Middle frontal gyrus (tissue), 1 donor: ENCODE data around the gene CLCN6.

ENCODE experiments used
- DNase-seq: peaks from one replicate; pipeline ENCODE4 v3.0.0-alpha.2; 2015; ENCODE audit warnings: low spot score; ENCODE audit errors: extremely low spot score

Gene CLCN6

GRCh38 chr1:11875094-11875493 is 69.1 kb downstream of the CLCN6 start:
- no peak for DNase-seq

GRCh38 chr1:11877074-11877473 is 71.1 kb downstream of the CLCN6 start:
- DNase-seq: no peak

- DNase-seq: no peak
These were observed 72.3 kb downstream of the CLCN6 start for GRCh38 chr1:11878081-11878890.

GRCh38 chr1:11878891-11879190 is 72.8 kb downstream of the CLCN6 start:
- no peak for DNase-seq

GRCh38 chr1:11879311-11880180 is 73.6 kb downstream of the CLCN6 start:
- no peak for DNase-seq

GRCh38 chr1:11880181-11880575 is 74.2 kb downstream of the CLCN6 start:
- no peak for DNase-seq

GRCh38 chr1:11880911-11881748 is 75.1 kb downstream of the CLCN6 start:
- no peak for DNase-seq

- DNase-seq: no peak
These were observed 75.9 kb downstream of the CLCN6 start for GRCh38 chr1:11881749-11882441.

- no peak for DNase-seq
These were observed 77.0 kb downstream of the CLCN6 start for GRCh38 chr1:11882814-11883538.

- no peak for DNase-seq
These were observed 79.9 kb downstream of the CLCN6 start for GRCh38 chr1:11885916-11886315.

GRCh38 chr1:11886986-11887665 is 81.1 kb downstream of the CLCN6 start:
- no peak for DNase-seq

- no peak for DNase-seq
These were observed 81.6 kb downstream of the CLCN6 start for GRCh38 chr1:11887666-11888007.

GRCh38 chr1:11888206-11888876 is 82.3 kb downstream of the CLCN6 start:
- DNase-seq: no peak

- DNase-seq: no peak
These were observed 82.9 kb downstream of the CLCN6 start for GRCh38 chr1:11888877-11889208.

- DNase-seq: no peak
These were observed 85.6 kb downstream of the CLCN6 start for GRCh38 chr1:11891433-11892186.
